Measurements from ENCODE around the gene LAMA5.

LAMA5 gene

GRCh38 chr20:62314339-62314638 is 52.8 kb downstream of the LAMA5 start:
- no peak for DNase-seq (ENCODE audit: low read depth)
- no peak overlapping the region for H3K4me3 ChIP-seq (ENCODE audit: low read depth, low read length)
- no peak for TF ChIP-seq CTCF (IDR thresholded peaks at IDR 0.05; ENCODE audit: control insufficient read depth, extremely low read depth, insufficient read depth)

GRCh38 chr20:62313460-62314338 is 53.4 kb downstream of the LAMA5 start:
- no peak overlapping the region for H3K4me3 ChIP-seq (ENCODE audit: low read depth, low read length)
- no peak for TF ChIP-seq CTCF (IDR thresholded peaks at IDR 0.05; ENCODE audit: control insufficient read depth, extremely low read depth, insufficient read depth)
- DNase-seq (ENCODE audit: low read depth) = no peak

- no peak for DNase-seq (ENCODE audit: low read depth)
- no peak for TF ChIP-seq CTCF (IDR thresholded peaks at IDR 0.05; ENCODE audit: control insufficient read depth, extremely low read depth, insufficient read depth)
- no peak overlapping the region for H3K4me3 ChIP-seq (ENCODE audit: low read depth, low read length)
Observed at GRCh38 chr20:62313021-62313420, 54.1 kb downstream of the LAMA5 start.

GRCh38 chr20:62312662-62312977 is 54.5 kb downstream of the LAMA5 start:
- DNase-seq (ENCODE audit: low read depth) = no peak
- TF ChIP-seq CTCF (IDR thresholded peaks at IDR 0.05; ENCODE audit: control insufficient read depth, extremely low read depth, insufficient read depth) = no peak
- no peak overlapping the region for H3K4me3 ChIP-seq (ENCODE audit: low read depth, low read length)

GRCh38 chr20:62311832-62312661 is 55.1 kb downstream of the LAMA5 start:
- no peak for TF ChIP-seq CTCF (IDR thresholded peaks at IDR 0.05; ENCODE audit: control insufficient read depth, extremely low read depth, insufficient read depth)
- no peak overlapping the region for H3K4me3 ChIP-seq (ENCODE audit: low read depth, low read length)
- DNase-seq (ENCODE audit: low read depth) = no peak

GRCh38 chr20:62311150-62311549 is 56.0 kb downstream of the LAMA5 start:
- no peak overlapping the region for H3K4me3 ChIP-seq (ENCODE audit: low read depth, low read length)
- TF ChIP-seq CTCF (IDR thresholded peaks at IDR 0.05; ENCODE audit: control insufficient read depth, extremely low read depth, insufficient read depth) = no peak
- no peak for DNase-seq (ENCODE audit: low read depth)

Data from LNCaP clone FGC (cell line).